Glutamatergic neuron (in vitro differentiated cells): ENCODE data around the gene TSGA10. TPM values are rescaled to one million over a fixed set of nuclear protein-coding genes. Genes with fewer than 3 reads are reported as not detected.

Source experiments
- DNase-seq: peaks from one replicate; pipeline ENCODE4 v3.0.0; 2022
- H3K27ac Mint-ChIP-seq: one replicate; pipeline ENCODE4 v1.8.0; 2020; ENCODE audit warnings: mild to moderate bottlenecking, mixed read lengths, inconsistent platforms; ENCODE audit not compliant: unreplicated experiment
- H3K27me3 Mint-ChIP-seq: one replicate; pipeline ENCODE4 v1.8.0; 2020; ENCODE audit warnings: mild to moderate bottlenecking, moderate library complexity, mixed read lengths, inconsistent platforms; ENCODE audit not compliant: unreplicated experiment
- H3K36me3 Mint-ChIP-seq: one replicate; pipeline ENCODE4 v1.8.0; 2020; ENCODE audit warnings: mild to moderate bottlenecking, mixed read lengths, inconsistent platforms; ENCODE audit not compliant: unreplicated experiment
- H3K4me1 Mint-ChIP-seq: one replicate; pipeline ENCODE4 v1.8.0; 2020; ENCODE audit warnings: mild to moderate bottlenecking, low read depth, mixed read lengths, inconsistent platforms; ENCODE audit not compliant: unreplicated experiment
- H3K4me3 Mint-ChIP-seq: one replicate; pipeline ENCODE4 v1.8.0; 2020; ENCODE audit warnings: mild to moderate bottlenecking, mixed read lengths, inconsistent platforms; ENCODE audit not compliant: unreplicated experiment
- H3K9me3 Mint-ChIP-seq: one replicate; pipeline ENCODE4 v1.8.0; 2020; ENCODE audit warnings: mild to moderate bottlenecking, moderate library complexity, mixed read lengths, inconsistent platforms; ENCODE audit not compliant: unreplicated experiment
- total RNA-seq: library from RNA; stranded (reverse); fragmentation: NEBNext Ultra II Directional; extraction: Animal tissue kit (Norgen Biotek cat#: 25700); gene quantifications from one replicate; pipeline ENCODE4 v1.2.1, GENCODE V29; 2021; ENCODE audit not compliant: unreplicated experiment
- TF ChIP-seq, protein P1 (sequence below): fragments of 200-600 bp; sonication (generic); IDR thresholded peaks from one replicate; pipeline ENCODE4 v1.5.0; 2021; ENCODE audit not compliant: partially characterized antibody, unreplicated experiment

Gene TSGA10
- total RNA-seq, 1 donor from 2014 or later, result 3.8 TPM

- H3K4me3 Mint-ChIP-seq, result no peak overlapping the region
Observed at GRCh38 chr2:99085421-99085820, 69.3 kb downstream of the TSGA10 start.

GRCh38 chr2:99084256-99084655 lies 70.5 kb downstream of the TSGA10 start:
- TF ChIP-seq, protein P1, sequence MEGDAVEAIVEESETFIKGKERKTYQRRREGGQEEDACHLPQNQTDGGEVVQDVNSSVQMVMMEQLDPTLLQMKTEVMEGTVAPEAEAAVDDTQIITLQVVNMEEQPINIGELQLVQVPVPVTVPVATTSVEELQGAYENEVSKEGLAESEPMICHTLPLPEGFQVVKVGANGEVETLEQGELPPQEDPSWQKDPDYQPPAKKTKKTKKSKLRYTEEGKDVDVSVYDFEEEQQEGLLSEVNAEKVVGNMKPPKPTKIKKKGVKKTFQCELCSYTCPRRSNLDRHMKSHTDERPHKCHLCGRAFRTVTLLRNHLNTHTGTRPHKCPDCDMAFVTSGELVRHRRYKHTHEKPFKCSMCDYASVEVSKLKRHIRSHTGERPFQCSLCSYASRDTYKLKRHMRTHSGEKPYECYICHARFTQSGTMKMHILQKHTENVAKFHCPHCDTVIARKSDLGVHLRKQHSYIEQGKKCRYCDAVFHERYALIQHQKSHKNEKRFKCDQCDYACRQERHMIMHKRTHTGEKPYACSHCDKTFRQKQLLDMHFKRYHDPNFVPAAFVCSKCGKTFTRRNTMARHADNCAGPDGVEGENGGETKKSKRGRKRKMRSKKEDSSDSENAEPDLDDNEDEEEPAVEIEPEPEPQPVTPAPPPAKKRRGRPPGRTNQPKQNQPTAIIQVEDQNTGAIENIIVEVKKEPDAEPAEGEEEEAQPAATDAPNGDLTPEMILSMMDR, result no peak
- no peak for DNase-seq
- Mint-ChIP-seq H3K4me1 (no peaks in the 10 kb centered on the region), H3K9me3 (no peaks in the 10 kb centered on the region), H3K27ac (no peak overlapping the region), H3K27me3 (no peaks in the 10 kb centered on the region), H3K36me3 (no peaks in the 10 kb centered on the region), H3K4me3 (no peak overlapping the region)

More at GRCh38 chr2:99085421-99085820, 69.3 kb downstream of the TSGA10 start:
- TF ChIP-seq, protein P1, result no peak
- DNase-seq, result peak; percentile 16
- Mint-ChIP-seq H3K27ac (no peak overlapping the region), H3K27me3 (no peaks in the 10 kb centered on the region), H3K4me1 (no peaks in the 10 kb centered on the region), H3K9me3 (no peaks in the 10 kb centered on the region), H3K36me3 (no peaks in the 10 kb centered on the region)

GRCh38 chr2:99081891-99082290 lies 72.9 kb downstream of the TSGA10 start:
- H3K27ac Mint-ChIP-seq, result no peak overlapping the region
- no peak for DNase-seq
- no peaks in the 10 kb centered on the region for H3K4me1 Mint-ChIP-seq
- no peaks in the 10 kb centered on the region for H3K9me3 Mint-ChIP-seq
- TF ChIP-seq, protein P1, result no peak
- H3K27me3 Mint-ChIP-seq, result no peaks in the 10 kb centered on the region
- H3K36me3 Mint-ChIP-seq, result no peaks in the 10 kb centered on the region
- no peak overlapping the region for H3K4me3 Mint-ChIP-seq

- TF ChIP-seq, protein P1, result no peak
- Mint-ChIP-seq H3K27me3 (peaks cover 1% of the 10 kb centered on the region), H3K9me3 (no peaks in the 10 kb centered on the region), H3K4me1 (no peaks in the 10 kb centered on the region), H3K27ac (no peak overlapping the region), H3K4me3 (no peak overlapping the region), H3K36me3 (no peaks in the 10 kb centered on the region)
- no peak for DNase-seq
Observed at GRCh38 chr2:99079226-99079625, 75.5 kb downstream of the TSGA10 start.

GRCh38 chr2:99072551-99072950 lies 82.2 kb downstream of the TSGA10 start:
- TF ChIP-seq, protein P1, result no peak
- H3K4me1 Mint-ChIP-seq, result no peaks in the 10 kb centered on the region
- H3K27me3 Mint-ChIP-seq, result peaks cover 1% of the 10 kb centered on the region
- no peaks in the 10 kb centered on the region for H3K36me3 Mint-ChIP-seq
- H3K4me3 Mint-ChIP-seq, result no peak overlapping the region
- no peak overlapping the region for H3K27ac Mint-ChIP-seq
- no peaks in the 10 kb centered on the region for H3K9me3 Mint-ChIP-seq
- no peak for DNase-seq
